Calu3 (cell line): Measurements from ENCODE around the gene PPP1R14C. TPM values are rescaled to one million over a fixed set of nuclear protein-coding genes. Genes with fewer than 3 reads are reported as not detected.

Source experiments
- BruUV-seq: library from RNA; stranded (reverse); fragments of 400-500 nt; replicated peaks from 2 replicates; lab custom pipeline; 2021; lab: Mats Ljungman, UMichigan
- CTCF ChIA-PET: fragments of 300-600 bp; sonication (Branson Sonifier 250); formaldehyde crosslinking; loops from one replicate; lab custom pipeline; 2022; ENCODE audit warnings: antibody characterized with exemption; lab: Charles Lee
- DNase-seq: peaks from one replicate; pipeline ENCODE4 v3.0.0; 2022
- H3K27ac Mint-ChIP-seq: one replicate; pipeline ENCODE4 v1.8.0; 2022; ENCODE audit warnings: mixed read lengths; ENCODE audit not compliant: unreplicated experiment
- H3K27me3 Mint-ChIP-seq: one replicate; pipeline ENCODE4 v1.8.0; 2022; ENCODE audit warnings: mixed read lengths; ENCODE audit not compliant: unreplicated experiment
- H3K36me3 Mint-ChIP-seq: one replicate; pipeline ENCODE4 v1.8.0; 2022; ENCODE audit warnings: mild to moderate bottlenecking, moderate library complexity, mixed read lengths; ENCODE audit not compliant: insufficient read depth, unreplicated experiment
- H3K4me1 Mint-ChIP-seq: one replicate; pipeline ENCODE4 v1.8.0; 2022; ENCODE audit warnings: mild to moderate bottlenecking, low read depth, mixed read lengths; ENCODE audit not compliant: unreplicated experiment
- H3K4me3 Mint-ChIP-seq: one replicate; pipeline ENCODE4 v1.8.0; 2022; ENCODE audit warnings: mild to moderate bottlenecking, low read depth, moderate library complexity, mixed read lengths; ENCODE audit not compliant: unreplicated experiment
- H3K9me3 Mint-ChIP-seq: one replicate; pipeline ENCODE4 v1.8.0; 2022; ENCODE audit warnings: low read depth, mixed read lengths; ENCODE audit not compliant: unreplicated experiment
- intact Hi-C: fragments of 100-400 bp; cut with micrococcal nuclease; formaldehyde crosslinking; loops from one replicate; pipeline ENCODE4 v1.10.0; 2022; ENCODE audit not compliant: unreplicated experiment
- total RNA-seq: library from RNA; stranded (reverse); gene quantifications from 2 replicates; pipeline ENCODE4 v1.2.3, GENCODE V29; 2022
- TF ChIP-seq, protein P1 (sequence below): fragments of 200-600 bp; IDR thresholded peaks from one replicate; pipeline ENCODE4 v1.8.0; 2022; ENCODE audit warnings: antibody characterized with exemption; ENCODE audit not compliant: unreplicated experiment

PPP1R14C gene
- total RNA-seq, 1 experiment from 2014 or later: 3.6 TPM

DNA sequence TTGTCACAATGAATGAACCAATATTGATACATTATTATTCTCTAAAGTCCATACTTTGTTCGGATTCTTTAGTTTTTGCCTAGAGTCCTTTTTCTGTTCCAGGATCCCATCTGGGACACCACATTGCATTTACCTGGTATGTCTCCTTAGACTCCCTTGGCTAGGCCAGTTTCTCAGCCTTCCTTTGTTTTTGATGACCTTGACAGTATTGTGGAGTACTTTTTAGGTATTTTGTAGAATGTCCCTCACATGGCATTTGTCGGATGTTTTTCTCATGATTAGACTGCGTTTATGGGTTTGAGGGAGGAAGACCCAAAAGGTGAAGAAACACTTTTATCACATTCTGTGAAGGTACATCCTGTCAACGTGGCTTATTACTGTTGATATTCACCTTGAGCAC, 16.9 kb downstream of the PPP1R14C start:
- intact Hi-C loops: no loop called here
- Mint-ChIP-seq H3K27ac (no peak overlapping the region), H3K4me1 (no peaks in the 10 kb centered on the region)

GRCh38 chr6:150163970-150164369, 21.1 kb downstream of the PPP1R14C start:
- Mint-ChIP-seq H3K9me3 (no peaks in the 10 kb centered on the region), H3K4me3 (no peak overlapping the region), H3K36me3 (no peaks in the 10 kb centered on the region), H3K27ac (no peak overlapping the region), H3K27me3 (no peaks in the 10 kb centered on the region), H3K4me1 (no peaks in the 10 kb centered on the region)
- TF ChIP-seq, protein P1, sequence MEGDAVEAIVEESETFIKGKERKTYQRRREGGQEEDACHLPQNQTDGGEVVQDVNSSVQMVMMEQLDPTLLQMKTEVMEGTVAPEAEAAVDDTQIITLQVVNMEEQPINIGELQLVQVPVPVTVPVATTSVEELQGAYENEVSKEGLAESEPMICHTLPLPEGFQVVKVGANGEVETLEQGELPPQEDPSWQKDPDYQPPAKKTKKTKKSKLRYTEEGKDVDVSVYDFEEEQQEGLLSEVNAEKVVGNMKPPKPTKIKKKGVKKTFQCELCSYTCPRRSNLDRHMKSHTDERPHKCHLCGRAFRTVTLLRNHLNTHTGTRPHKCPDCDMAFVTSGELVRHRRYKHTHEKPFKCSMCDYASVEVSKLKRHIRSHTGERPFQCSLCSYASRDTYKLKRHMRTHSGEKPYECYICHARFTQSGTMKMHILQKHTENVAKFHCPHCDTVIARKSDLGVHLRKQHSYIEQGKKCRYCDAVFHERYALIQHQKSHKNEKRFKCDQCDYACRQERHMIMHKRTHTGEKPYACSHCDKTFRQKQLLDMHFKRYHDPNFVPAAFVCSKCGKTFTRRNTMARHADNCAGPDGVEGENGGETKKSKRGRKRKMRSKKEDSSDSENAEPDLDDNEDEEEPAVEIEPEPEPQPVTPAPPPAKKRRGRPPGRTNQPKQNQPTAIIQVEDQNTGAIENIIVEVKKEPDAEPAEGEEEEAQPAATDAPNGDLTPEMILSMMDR: no peak
- CTCF ChIA-PET: no interaction called here
- intact Hi-C loops: no loop called here
- no TSS peak for BruUV-seq
- DNase-seq: no peak

More for the DNA sequence above, 16.9 kb downstream of the PPP1R14C start:
- no TSS peak for BruUV-seq
- TF ChIP-seq, protein P1: no peak
- Mint-ChIP-seq H3K36me3 (no peaks in the 10 kb centered on the region), H3K4me3 (no peak overlapping the region), H3K9me3 (no peaks in the 10 kb centered on the region), H3K27me3 (no peaks in the 10 kb centered on the region)
- no peak for DNase-seq
- CTCF ChIA-PET: no interaction called here

GRCh38 chr6:150165020-150165702, 22.3 kb downstream of the PPP1R14C start:
- CTCF ChIA-PET: no interaction called here
- DNase-seq: no peak
- H3K27ac Mint-ChIP-seq: no peak overlapping the region
- intact Hi-C loops: no loop called here
- no peaks in the 10 kb centered on the region for H3K27me3 Mint-ChIP-seq
- H3K9me3 Mint-ChIP-seq: no peaks in the 10 kb centered on the region
- no peaks in the 10 kb centered on the region for H3K36me3 Mint-ChIP-seq
- TF ChIP-seq, protein P1: no peak
- H3K4me3 Mint-ChIP-seq: no peak overlapping the region
- BruUV-seq: no TSS peak
- no peaks in the 10 kb centered on the region for H3K4me1 Mint-ChIP-seq

DNA sequence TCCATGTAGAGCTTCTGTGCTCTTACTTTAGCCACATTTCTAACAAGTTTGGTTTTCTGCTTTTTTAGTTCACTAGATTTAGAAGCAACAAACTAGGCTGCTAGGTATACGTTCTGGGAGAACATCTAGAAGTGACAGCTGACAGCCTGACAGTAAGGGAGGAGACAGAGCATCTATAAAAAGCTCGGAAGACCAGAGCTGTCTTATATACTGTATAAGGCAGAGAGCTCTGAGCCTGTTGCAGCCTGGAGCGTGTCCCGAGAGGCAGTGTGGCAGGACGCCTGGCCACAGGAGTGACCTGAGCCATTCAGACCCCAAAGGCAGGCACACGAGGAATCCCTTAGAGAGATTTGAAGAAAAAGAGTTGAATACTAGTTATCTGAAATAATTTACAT, 24.6 kb downstream of the PPP1R14C start:
- no TSS peak for BruUV-seq
- TF ChIP-seq, protein P1: no peak
- CTCF ChIA-PET: no interaction called here
- Mint-ChIP-seq H3K27me3 (no peaks in the 10 kb centered on the region), H3K4me3 (no peak overlapping the region), H3K27ac (no peak overlapping the region), H3K9me3 (no peaks in the 10 kb centered on the region), H3K36me3 (no peaks in the 10 kb centered on the region), H3K4me1 (no peaks in the 10 kb centered on the region)
- DNase-seq: no peak
- intact Hi-C loops: no loop called here
